HG02798 (cell line): Measurements from ENCODE around the gene PRR5L.
A peak's percentile ranks its signal among the peaks of the same experiment; 100 is the strongest.

ENCODE experiments used
- ATAC-seq: cut with Tn5 transposase; IDR thresholded peaks from one replicate; pipeline ENCODE4 v1.9.1; 2021; ENCODE audit warnings: mild to moderate bottlenecking; ENCODE audit not compliant: unreplicated experiment, poor library complexity

Gene PRR5L

GRCh38 chr11:36278531-36279282 is 17.4 kb upstream of the PRR5L start:
- ATAC-seq, result no peak

- ATAC-seq, result no peak
Measured at GRCh38 chr11:36280531-36280930, 15.6 kb upstream of the PRR5L start.

GRCh38 chr11:36281850-36282249 is 14.2 kb upstream of the PRR5L start:
- ATAC-seq, result no peak

- no peak for ATAC-seq
Measured at GRCh38 chr11:36282926-36283325, 13.2 kb upstream of the PRR5L start.

GRCh38 chr11:36288442-36289225 is 7.5 kb upstream of the PRR5L start:
- ATAC-seq, result no peak

GRCh38 chr11:36289226-36289852 is 6.7 kb upstream of the PRR5L start, which contains the start of gene COMMD9:
COMMD9 (minus strand) TSS chr11:36289424; CDS start chr11:36289412, 12 bp downstream.
- ATAC-seq, result peak; percentile 100

- ATAC-seq, result peak; percentile 23
Measured at GRCh38 chr11:36292311-36292722, 3.8 kb upstream of the PRR5L start.

- no peak for ATAC-seq
Measured at GRCh38 chr11:36296884-36297543, 926 bp downstream of the PRR5L start.

GRCh38 chr11:36300650-36301049 is 4.6 kb downstream of the PRR5L start:
- ATAC-seq, result no peak

GRCh38 chr11:36304351-36304750 is 8.3 kb downstream of the PRR5L start:
- ATAC-seq, result no peak

- no peak for ATAC-seq
Measured at GRCh38 chr11:36305047-36305446, 9.0 kb downstream of the PRR5L start.

- no peak for ATAC-seq
Measured at GRCh38 chr11:36306888-36307287, 10.8 kb downstream of the PRR5L start.

- ATAC-seq, result no peak
Measured at GRCh38 chr11:36308577-36308976, 12.5 kb downstream of the PRR5L start.

GRCh38 chr11:36309779-36310178 is 13.7 kb downstream of the PRR5L start:
- ATAC-seq, result no peak

GRCh38 chr11:36311926-36312595 is 16.0 kb downstream of the PRR5L start:
- no peak for ATAC-seq

- ATAC-seq, result peak; percentile 28
Measured at GRCh38 chr11:36312611-36313472, 16.8 kb downstream of the PRR5L start.

- peak; percentile 62 for ATAC-seq
Measured at GRCh38 chr11:36313750-36314433, 17.8 kb downstream of the PRR5L start.

GRCh38 chr11:36314434-36314767 is 18.3 kb downstream of the PRR5L start:
- no peak for ATAC-seq

GRCh38 chr11:36316049-36316448 is 20.0 kb downstream of the PRR5L start:
- no peak for ATAC-seq
